BJ (cell line): ENCODE measurements around the gene TMPRSS2. TPM values are rescaled to one million over a fixed set of nuclear protein-coding genes. Genes with fewer than 3 reads are reported as not detected.
A peak's percentile ranks its signal among the peaks of the same experiment; 100 is the strongest.

ENCODE experiments used
- CTCF ChIA-PET: fragments of 350-600 bp; formaldehyde crosslinking; extraction: SDS; loops from one replicate; lab custom pipeline; 2021; ENCODE audit warnings: antibody characterized with exemption, inconsistent platforms; lab: Yijun Ruan, JAX
- POLR2A ChIA-PET: fragments of 300-600 bp; sonication (Branson Sonifier 250); formaldehyde crosslinking; extraction: SDS; loops from one replicate; lab custom pipeline; 2021; ENCODE audit warnings: antibody characterized with exemption; lab: Charles Lee
- DNase-seq: peaks from one replicate; pipeline ENCODE4 v3.0.0-alpha.2; 2011; ENCODE audit warnings: low read depth
- H3K27me3 ChIP-seq: 2 replicates; pipeline ENCODE4 v1.6.0; 2011; ENCODE audit warnings: low read length; ENCODE audit not compliant: control insufficient read depth, insufficient read depth
- H3K36me3 ChIP-seq: 2 replicates; pipeline ENCODE4 v1.5.1; 2011; ENCODE audit warnings: low read length; ENCODE audit not compliant: control insufficient read depth, insufficient read depth
- H3K4me3 ChIP-seq: 2 replicates; pipeline ENCODE4 v1.5.1; 2011; ENCODE audit warnings: low read depth, mild to moderate bottlenecking, control low read depth, low read length
- CTCF ChIP-seq: IDR thresholded peaks from 2 replicates; pipeline ENCODE4 v1.5.1; 2011; ENCODE audit warnings: low read depth, mild to moderate bottlenecking, control low read depth, inconsistent platforms, low read length, moderate library complexity; ENCODE audit not compliant: insufficient read depth
- polyA plus RNA-seq: library from polyadenylated mRNA; depleted of rRNA; stranded (reverse); fragments of >200 nt; gene quantifications from 2 replicates; pipeline ENCODE4 v1.2.3, GENCODE V29; 2011

Gene TMPRSS2
- polyA plus RNA-seq, 1 experiment, result not detected

- peak; percentile 92 for TF ChIP-seq CTCF
- no peak for DNase-seq
- CTCF ChIA-PET, result interaction anchor here (0.6 to 6.2 kb wide), 9 partner anchors 10 to 178 kb away, joined by 3 to 99 read pairs (median 4); no protein-coding TSS in a partner anchor
- no peak overlapping the region for H3K4me3 ChIP-seq
- POLR2A ChIA-PET, result no interaction called here
- H3K27me3 ChIP-seq, result no peaks in the 10 kb centered on the region; the same call in 1 of the 2 replicates
- no peaks in the 10 kb centered on the region for H3K36me3 ChIP-seq
Observed at GRCh38 chr21:41460578-41461527, 47.1 kb downstream of the TMPRSS2 start.

GRCh38 chr21:41459884-41460534 is 47.9 kb downstream of the TMPRSS2 start:
- TF ChIP-seq CTCF, result no peak
- ChIA-PET CTCF (interaction anchor here (0.6 to 6.2 kb wide), 9 partner anchors 9 to 178 kb away, joined by 3 to 99 read pairs (median 4); no protein-coding TSS in a partner anchor), POLR2A (no interaction called here)
- no peaks in the 10 kb centered on the region for H3K36me3 ChIP-seq
- H3K27me3 ChIP-seq, result no peaks in the 10 kb centered on the region; the same call in 1 of the 2 replicates
- DNase-seq, result no peak
- no peak overlapping the region for H3K4me3 ChIP-seq

- Histone ChIP-seq H3K4me3 (no peak overlapping the region), H3K27me3 (no peaks in the 10 kb centered on the region; the same call in 1 of the 2 replicates), H3K36me3 (no peaks in the 10 kb centered on the region)
- TF ChIP-seq CTCF, result no peak
- DNase-seq, result no peak
- ChIA-PET CTCF (interaction anchor here (0.8 to 6.2 kb wide), 4 partner anchors 34 to 176 kb away, joined by 3 to 99 read pairs (median 7); no protein-coding TSS in a partner anchor), POLR2A (no interaction called here)
Observed at GRCh38 chr21:41458559-41458958, 49.4 kb downstream of the TMPRSS2 start.

GRCh38 chr21:41458121-41458520 is 49.8 kb downstream of the TMPRSS2 start:
- H3K27me3 ChIP-seq, result no peaks in the 10 kb centered on the region; the same call in 1 of the 2 replicates
- H3K36me3 ChIP-seq, result no peaks in the 10 kb centered on the region
- CTCF ChIA-PET, result interaction anchor here (0.6 to 6.2 kb wide), 3 partner anchors 33 to 176 kb away, joined by 3 to 99 read pairs (median 4); no protein-coding TSS in a partner anchor
- DNase-seq, result no peak
- POLR2A ChIA-PET, result no interaction called here
- no peak overlapping the region for H3K4me3 ChIP-seq
- no peak for TF ChIP-seq CTCF
